Inflammatory macrophage treated with lipopolysaccharide for 4 hours (primary cell): ENCODE data around the gene ESF1.

Experiments used
- DNase-seq: peaks from one replicate; pipeline ENCODE4 v3.0.0-alpha.2; 2020

Gene ESF1

GRCh38 chr20:13784893-13785715, at the start of gene ESF1, which contains the start of gene NDUFAF5:
ESF1 (minus strand) TSS chr20:13784919; CDS start chr20:13783140, 1,779 bp downstream.
NDUFAF5 (plus strand) TSS chr20:13785028; CDS start chr20:13785069, 41 bp downstream.
- DNase-seq: peak; percentile 98

DNA sequence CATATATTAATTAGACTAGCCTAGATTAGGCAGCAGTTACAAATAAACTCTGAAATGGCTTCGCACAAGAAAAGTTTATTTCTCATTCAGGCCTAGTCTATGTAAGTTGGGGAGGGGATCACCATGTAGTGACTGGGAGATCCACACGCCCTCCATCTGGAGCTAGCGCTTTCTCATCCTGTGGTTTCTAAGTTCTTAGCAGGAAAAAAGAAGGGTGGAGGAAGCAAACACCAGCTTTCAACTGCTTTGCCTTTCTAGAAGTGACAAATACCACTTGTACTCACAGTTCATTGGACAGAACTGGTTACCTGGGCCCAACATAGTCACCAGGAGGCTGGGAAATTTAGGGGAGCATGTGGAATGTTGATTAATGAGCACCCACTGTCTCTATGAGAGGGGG, 46.8 kb upstream of the ESF1 start:
- DNase-seq: no peak

DNA sequence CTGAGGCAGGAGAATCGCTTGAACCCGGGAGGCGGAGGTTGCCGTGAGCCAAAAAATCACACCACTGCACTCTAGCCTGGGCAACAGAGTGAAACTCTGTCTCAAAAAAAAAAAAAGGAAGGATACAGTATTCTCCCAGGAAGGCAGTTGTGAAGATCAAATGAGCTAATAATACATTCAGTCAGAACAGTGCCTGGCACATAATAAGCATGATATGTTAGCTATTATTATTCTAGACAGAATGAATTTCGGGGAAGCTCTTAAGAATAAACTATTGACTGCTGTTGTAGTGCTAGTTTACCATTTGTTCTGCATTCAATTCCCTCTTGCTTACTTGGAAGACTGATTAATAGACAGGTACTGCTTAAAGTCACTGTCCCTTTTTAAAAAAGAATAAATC, 40.7 kb upstream of the ESF1 start:
- DNase-seq: no peak

GRCh38 chr20:13824459-13824858, 39.7 kb upstream of the ESF1 start:
- no peak for DNase-seq

GRCh38 chr20:13822459-13822858, 37.7 kb upstream of the ESF1 start:
- no peak for DNase-seq

GRCh38 chr20:13821876-13822275, 37.2 kb upstream of the ESF1 start:
- DNase-seq: peak; percentile 18

GRCh38 chr20:13819885-13820645, 35.3 kb upstream of the ESF1 start:
- peak; percentile 42 for DNase-seq

GRCh38 chr20:13817342-13817741, 32.6 kb upstream of the ESF1 start:
- no peak for DNase-seq

DNA sequence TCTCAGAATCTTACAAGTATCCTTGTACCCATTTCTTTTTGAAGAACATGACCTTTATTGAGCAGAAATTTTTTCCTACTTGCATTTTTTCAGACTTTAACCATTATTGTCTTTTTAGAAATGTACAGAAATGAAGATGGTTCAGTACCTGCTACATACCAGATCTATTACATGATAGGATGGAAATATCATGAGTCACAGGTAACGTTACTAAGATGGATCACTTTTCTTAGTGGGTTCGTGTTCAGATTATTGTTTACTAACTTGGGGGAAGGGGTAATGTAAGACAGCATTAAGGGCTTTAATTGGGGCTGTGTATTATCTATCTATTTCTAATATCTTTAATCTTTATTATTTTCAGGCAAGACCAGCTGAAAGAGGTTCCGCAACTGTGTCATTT, 32.0 kb upstream of the ESF1 start:
- DNase-seq: no peak

- no peak for DNase-seq
These were observed 30.0 kb upstream of the ESF1 start for GRCh38 chr20:13814672-13815071.

GRCh38 chr20:13813910-13814309, 29.2 kb upstream of the ESF1 start:
- DNase-seq: no peak

DNA sequence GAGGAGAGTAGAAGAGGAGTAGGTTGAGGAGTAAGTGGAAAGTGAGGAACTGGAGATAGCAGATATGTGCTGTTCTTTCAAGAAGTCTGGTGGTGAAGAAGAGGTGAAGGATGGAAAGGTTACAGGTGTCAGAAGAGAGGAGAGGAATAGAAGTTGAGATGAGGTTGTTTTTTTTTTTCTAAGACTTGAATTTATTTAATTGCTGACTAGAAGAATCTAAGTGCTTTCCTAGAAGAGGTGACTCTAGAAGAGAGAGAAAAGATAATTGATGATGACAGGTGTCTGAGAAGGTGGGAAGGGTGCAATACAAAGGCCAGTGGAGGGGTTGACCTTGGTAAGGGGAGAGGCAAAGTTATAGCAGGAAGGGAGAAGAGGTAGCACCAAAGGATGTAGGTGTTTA, 25.7 kb upstream of the ESF1 start:
- no peak for DNase-seq

GRCh38 chr20:13809855-13810254, 25.1 kb upstream of the ESF1 start:
- no peak for DNase-seq

GRCh38 chr20:13809373-13809772, 24.7 kb upstream of the ESF1 start:
- DNase-seq: no peak

- DNase-seq: no peak
These were observed 16.0 kb upstream of the ESF1 start for GRCh38 chr20:13800728-13801134.

DNA sequence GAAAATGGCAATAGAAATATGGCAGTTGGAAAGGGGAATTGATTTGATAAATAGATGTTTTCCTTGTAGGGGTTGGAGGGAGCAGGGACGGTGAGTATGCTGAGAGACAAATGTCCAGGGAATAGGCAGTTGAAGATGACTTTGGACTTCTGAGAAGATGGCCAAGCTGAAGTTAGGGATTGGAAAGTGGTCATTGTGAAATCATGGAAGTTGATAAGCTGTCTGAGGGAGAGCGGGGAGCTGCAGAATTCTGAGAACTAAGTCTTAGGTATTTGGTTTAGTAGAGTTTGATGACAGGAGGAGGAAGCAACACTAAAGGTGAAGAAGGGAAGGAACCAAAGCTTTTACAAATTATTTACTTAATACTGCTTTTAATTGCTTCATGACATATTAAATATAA, 15.3 kb upstream of the ESF1 start:
- no peak for DNase-seq

GRCh38 chr20:13799040-13799439, 14.3 kb upstream of the ESF1 start:
- no peak for DNase-seq

- no peak for DNase-seq
These were observed 9.9 kb upstream of the ESF1 start for GRCh38 chr20:13794667-13795066.

GRCh38 chr20:13793001-13793400, 8.3 kb upstream of the ESF1 start:
- no peak for DNase-seq

- no peak for DNase-seq
These were observed 7.1 kb upstream of the ESF1 start for GRCh38 chr20:13791540-13792459.

DNA sequence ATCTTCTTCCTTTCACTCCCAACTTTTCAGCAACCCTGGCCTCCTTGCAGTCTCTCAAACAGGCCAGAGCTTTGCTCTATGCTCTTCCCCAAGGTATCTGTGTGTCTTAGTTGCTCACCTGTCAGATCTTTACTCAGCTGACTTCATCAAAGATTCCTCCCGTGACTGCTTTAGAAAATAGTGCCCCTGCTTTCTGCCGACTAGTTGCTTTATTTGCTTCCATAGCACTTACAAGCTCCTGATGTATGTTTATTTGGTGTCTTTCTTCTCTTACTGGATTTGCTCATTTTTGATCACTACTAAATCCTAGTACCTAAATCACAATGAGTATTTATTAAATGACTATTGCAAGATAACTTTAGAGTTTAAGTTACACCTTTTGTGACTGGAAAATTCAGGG, 6.0 kb upstream of the ESF1 start:
- no peak for DNase-seq

DNA sequence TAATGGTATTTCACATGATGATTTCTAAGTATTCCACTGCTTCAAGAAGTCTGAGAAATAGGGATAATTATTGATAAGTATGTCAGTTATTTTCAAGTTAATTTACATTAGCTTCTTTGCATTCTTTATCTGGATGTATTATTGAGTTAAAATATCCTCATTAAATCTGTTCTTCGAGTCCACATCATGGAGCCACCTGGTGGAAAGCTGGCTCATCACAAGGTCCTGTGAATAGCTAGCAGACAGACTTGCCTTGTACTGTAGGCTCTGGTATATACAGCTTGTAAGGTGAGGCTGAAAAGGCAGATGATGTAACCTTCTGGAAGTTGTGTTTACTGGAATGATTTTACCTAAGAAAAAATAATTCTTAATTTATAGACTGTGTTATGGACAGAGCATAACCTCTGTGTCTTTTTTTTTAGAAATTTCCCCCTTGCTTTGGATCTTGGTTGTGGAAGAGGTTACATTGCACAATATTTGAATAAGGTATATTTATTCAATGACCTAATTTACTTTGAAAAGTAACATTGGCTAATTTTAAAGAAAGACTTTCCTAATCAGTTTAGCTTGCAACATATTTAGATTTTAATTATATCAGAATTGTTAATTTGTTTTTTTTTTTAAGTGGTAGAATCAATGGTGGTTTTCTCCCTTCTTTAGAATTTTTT, 3.6 kb upstream of the ESF1 start:
- peak; percentile 30 for DNase-seq
